Adrenal gland (tissue), 5 donors: ENCODE results near the gene NUP93.

Experiments used
- POLR2A ChIP-seq, 2 donors: fragments of 450-650 bp; IDR thresholded peaks; one replicate each; pipeline ENCODE4 v1.6.1; 2017; ENCODE audit warnings: antibody characterized with exemption in 2 of 2, mild to moderate bottlenecking in 2 of 2, moderate library complexity in 1 of 2
- TF ChIP-seq, protein P1 (sequence below), 6 experiments: fragments of 450-650 bp in 4 of 6; fragments of 200-600 bp in 2 of 6; sonication (generic) in 1 of 6; IDR thresholded peaks; 1 replicate in 5 of 6; 2 replicates in 1 of 6; pipeline versions ENCODE4 v1.5.1 to v1.8.0; 2016 to 2021; ENCODE audit warnings: antibody characterized with exemption in 6 of 6, mild to moderate bottlenecking in 2 of 6, moderate library complexity in 1 of 6
- donor health status: DM: no; HTN: no; CAD: no.

DNA sequence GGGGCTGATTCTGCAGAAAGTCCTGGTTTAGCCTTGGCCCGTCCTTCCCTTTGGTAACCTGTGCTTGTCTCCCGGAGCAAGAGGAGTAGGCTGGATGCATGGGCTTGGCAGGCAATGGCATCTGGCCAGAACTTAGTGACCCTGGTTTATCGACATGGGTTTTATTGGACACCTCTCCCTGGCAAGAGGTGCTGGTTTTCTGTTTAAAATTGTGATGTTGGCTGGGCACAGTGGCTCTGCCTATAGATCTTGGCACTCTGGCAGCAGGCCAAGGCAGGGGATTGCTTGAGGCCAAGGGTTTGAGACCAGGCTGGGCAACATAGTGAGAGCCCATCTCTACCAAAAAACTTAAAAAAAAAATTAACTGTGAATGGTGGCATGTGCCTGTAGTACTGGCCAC lies 166.3 kb downstream of the NUP93 start:
- TF ChIP-seq POLR2A (IDR thresholded peaks at IDR 0.05): no peak
- TF ChIP-seq, protein P1, sequence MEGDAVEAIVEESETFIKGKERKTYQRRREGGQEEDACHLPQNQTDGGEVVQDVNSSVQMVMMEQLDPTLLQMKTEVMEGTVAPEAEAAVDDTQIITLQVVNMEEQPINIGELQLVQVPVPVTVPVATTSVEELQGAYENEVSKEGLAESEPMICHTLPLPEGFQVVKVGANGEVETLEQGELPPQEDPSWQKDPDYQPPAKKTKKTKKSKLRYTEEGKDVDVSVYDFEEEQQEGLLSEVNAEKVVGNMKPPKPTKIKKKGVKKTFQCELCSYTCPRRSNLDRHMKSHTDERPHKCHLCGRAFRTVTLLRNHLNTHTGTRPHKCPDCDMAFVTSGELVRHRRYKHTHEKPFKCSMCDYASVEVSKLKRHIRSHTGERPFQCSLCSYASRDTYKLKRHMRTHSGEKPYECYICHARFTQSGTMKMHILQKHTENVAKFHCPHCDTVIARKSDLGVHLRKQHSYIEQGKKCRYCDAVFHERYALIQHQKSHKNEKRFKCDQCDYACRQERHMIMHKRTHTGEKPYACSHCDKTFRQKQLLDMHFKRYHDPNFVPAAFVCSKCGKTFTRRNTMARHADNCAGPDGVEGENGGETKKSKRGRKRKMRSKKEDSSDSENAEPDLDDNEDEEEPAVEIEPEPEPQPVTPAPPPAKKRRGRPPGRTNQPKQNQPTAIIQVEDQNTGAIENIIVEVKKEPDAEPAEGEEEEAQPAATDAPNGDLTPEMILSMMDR (IDR thresholded peaks at IDR 0.05): no peak
